Ishikawa (cell line): ENCODE results near the gene RGCC.

Experiments used
- CEBPB ChIP-seq: IDR thresholded peaks from 2 replicates; pipeline ENCODE4 v1.6.1; 2012
- CREB1 ChIP-seq: IDR thresholded peaks from 2 replicates; pipeline ENCODE4 v1.6.1; 2012; ENCODE audit warnings: low read depth
- EP300 ChIP-seq: IDR thresholded peaks from 2 replicates; pipeline ENCODE4 v1.6.1; 2012; ENCODE audit warnings: borderline replicate concordance
- FOXM1 ChIP-seq: IDR thresholded peaks from 2 replicates; pipeline ENCODE4 v1.6.1; 2012; ENCODE audit warnings: low read depth, borderline replicate concordance
- MAX ChIP-seq: IDR thresholded peaks from 2 replicates; pipeline ENCODE4 v1.6.1; 2012
- RAD21 ChIP-seq: IDR thresholded peaks from 2 replicates; pipeline ENCODE4 v1.6.1; 2012; ENCODE audit warnings: low read depth
- USF1 ChIP-seq: IDR thresholded peaks from 2 replicates; pipeline ENCODE4 v1.6.1; 2012
- YY1 ChIP-seq: IDR thresholded peaks from 2 replicates; pipeline ENCODE4 v1.6.1; 2012; ENCODE audit warnings: low read depth
- ZBTB7A ChIP-seq: IDR thresholded peaks from 2 replicates; pipeline ENCODE4 v1.6.1; 2012; ENCODE audit warnings: low read depth

- TF ChIP-seq RAD21: no peak
- no peak for TF ChIP-seq EP300
- no peak for TF ChIP-seq CEBPB
- TF ChIP-seq FOXM1: no peak
- TF ChIP-seq CREB1: no peak
- no peak for TF ChIP-seq ZBTB7A
- TF ChIP-seq YY1: no peak
- TF ChIP-seq MAX: no peak
- no peak for TF ChIP-seq USF1
Measured at GRCh38 chr13:41502673-41503072, 45.3 kb downstream of the RGCC start.
